Muscle layer of duodenum (tissue), 2 donors: ENCODE results near the gene RAD1.

ENCODE experiments used
- H3K27ac ChIP-seq: one replicate; pipeline ENCODE4 v1.7.0; 2013; ENCODE audit warnings: mild to moderate bottlenecking, low read length
- H3K27me3 ChIP-seq: one replicate; pipeline ENCODE4 v1.7.0; 2013; ENCODE audit warnings: low read depth, mild to moderate bottlenecking, control low read depth, low read length
- H3K36me3 ChIP-seq, 2 donors: one replicate each; pipeline ENCODE4 v1.7.0; 2013; ENCODE audit warnings: low read length in 2 of 2, control low read depth in 1 of 2, mild to moderate bottlenecking in 1 of 2; ENCODE audit not compliant: insufficient read depth in 2 of 2, control insufficient read depth in 1 of 2
- H3K4me1 ChIP-seq, 2 donors: one replicate each; pipeline ENCODE4 v1.7.0; 2013; ENCODE audit warnings: low read length in 2 of 2, mild to moderate bottlenecking in 2 of 2, control low read depth in 1 of 2, moderate library complexity in 1 of 2; ENCODE audit not compliant: insufficient read depth in 2 of 2, control insufficient read depth in 1 of 2
- H3K4me3 ChIP-seq, 2 donors: one replicate each; pipeline ENCODE4 v1.7.0; 2013; ENCODE audit warnings: low read length in 2 of 2, low read depth in 1 of 2, mild to moderate bottlenecking in 1 of 2
- H3K9me3 ChIP-seq, 2 donors: one replicate each; pipeline ENCODE4 v1.7.0; 2013; ENCODE audit warnings: low read length in 2 of 2, control low read depth in 1 of 2, mild to moderate bottlenecking in 1 of 2; ENCODE audit not compliant: control insufficient read depth in 1 of 2
- donor health status: healthy.

RAD1 gene

GRCh38 chr5:34892414-34892813 lies 22.9 kb downstream of the RAD1 start:
- Histone ChIP-seq H3K27ac (no peak overlapping the region), H3K9me3 (no peaks in the 10 kb centered on the region), H3K4me3 (no peak overlapping the region), H3K36me3 (no peaks in the 10 kb centered on the region), H3K27me3 (no peaks in the 10 kb centered on the region), H3K4me1 (no peaks in the 10 kb centered on the region)

- H3K9me3 ChIP-seq = no peaks in the 10 kb centered on the region
- no peaks in the 10 kb centered on the region for H3K27me3 ChIP-seq
- H3K36me3 ChIP-seq = no peaks in the 10 kb centered on the region
- H3K4me3 ChIP-seq = no peak overlapping the region
- no peak overlapping the region for H3K27ac ChIP-seq
- H3K4me1 ChIP-seq = no peaks in the 10 kb centered on the region
These were observed 23.3 kb downstream of the RAD1 start for GRCh38 chr5:34891981-34892380.

GRCh38 chr5:34889394-34889793 lies 25.9 kb downstream of the RAD1 start:
- Histone ChIP-seq H3K4me1 (no peaks in the 10 kb centered on the region), H3K36me3 (no peaks in the 10 kb centered on the region), H3K9me3 (no peaks in the 10 kb centered on the region), H3K27ac (no peak overlapping the region), H3K27me3 (no peaks in the 10 kb centered on the region), H3K4me3 (no peak overlapping the region)

- no peak overlapping the region for H3K4me3 ChIP-seq
- H3K9me3 ChIP-seq = no peaks in the 10 kb centered on the region
- H3K4me1 ChIP-seq = no peaks in the 10 kb centered on the region
- no peak overlapping the region for H3K27ac ChIP-seq
- no peaks in the 10 kb centered on the region for H3K36me3 ChIP-seq
- H3K27me3 ChIP-seq = no peaks in the 10 kb centered on the region
These were observed 28.7 kb downstream of the RAD1 start for GRCh38 chr5:34886392-34887119.

- H3K36me3 ChIP-seq = no peaks in the 10 kb centered on the region
- H3K27me3 ChIP-seq = no peaks in the 10 kb centered on the region
- no peaks in the 10 kb centered on the region for H3K4me1 ChIP-seq
- H3K4me3 ChIP-seq = no peak overlapping the region
- no peaks in the 10 kb centered on the region for H3K9me3 ChIP-seq
- H3K27ac ChIP-seq = no peak overlapping the region
These were observed 34.1 kb downstream of the RAD1 start for GRCh38 chr5:34881246-34881645.

- Histone ChIP-seq H3K4me1 (no peaks in the 10 kb centered on the region), H3K4me3 (no peak overlapping the region), H3K27me3 (no peaks in the 10 kb centered on the region), H3K36me3 (no peaks in the 10 kb centered on the region), H3K27ac (no peak overlapping the region), H3K9me3 (no peaks in the 10 kb centered on the region)
These were observed 39.0 kb downstream of the RAD1 start for GRCh38 chr5:34876275-34876674.

- Histone ChIP-seq H3K27ac (no peak overlapping the region), H3K36me3 (no peaks in the 10 kb centered on the region), H3K4me3 (no peak overlapping the region), H3K27me3 (no peaks in the 10 kb centered on the region), H3K9me3 (no peaks in the 10 kb centered on the region), H3K4me1 (no peaks in the 10 kb centered on the region)
These were observed 44.9 kb downstream of the RAD1 start for GRCh38 chr5:34870382-34870781.

GRCh38 chr5:34869256-34869655 lies 46.0 kb downstream of the RAD1 start:
- Histone ChIP-seq H3K4me1 (no peaks in the 10 kb centered on the region), H3K27me3 (no peaks in the 10 kb centered on the region), H3K9me3 (no peaks in the 10 kb centered on the region), H3K36me3 (no peaks in the 10 kb centered on the region), H3K27ac (no peak overlapping the region), H3K4me3 (no peak overlapping the region)

- H3K36me3 ChIP-seq = no peaks in the 10 kb centered on the region
- H3K4me3 ChIP-seq = no peak overlapping the region
- H3K9me3 ChIP-seq = no peaks in the 10 kb centered on the region
- no peaks in the 10 kb centered on the region for H3K4me1 ChIP-seq
- H3K27me3 ChIP-seq = no peaks in the 10 kb centered on the region
- no peak overlapping the region for H3K27ac ChIP-seq
These were observed 46.5 kb downstream of the RAD1 start for GRCh38 chr5:34868791-34869190.

- Histone ChIP-seq H3K27ac (no peak overlapping the region), H3K27me3 (no peaks in the 10 kb centered on the region), H3K9me3 (no peaks in the 10 kb centered on the region), H3K4me3 (no peak overlapping the region), H3K36me3 (no peaks in the 10 kb centered on the region), H3K4me1 (no peaks in the 10 kb centered on the region)
These were observed 47.6 kb downstream of the RAD1 start for GRCh38 chr5:34867660-34868059.

- no peaks in the 10 kb centered on the region for H3K27me3 ChIP-seq
- no peak overlapping the region for H3K4me3 ChIP-seq
- no peaks in the 10 kb centered on the region for H3K36me3 ChIP-seq
- H3K27ac ChIP-seq = no peak overlapping the region
- no peaks in the 10 kb centered on the region for H3K4me1 ChIP-seq
- H3K9me3 ChIP-seq = no peaks in the 10 kb centered on the region
These were observed 48.3 kb downstream of the RAD1 start for GRCh38 chr5:34866989-34867471.

- no peak overlapping the region for H3K27ac ChIP-seq
These were observed 50.2 kb downstream of the RAD1 start for GRCh38 chr5:34865091-34865490.

More at GRCh38 chr5:34865091-34865490, 50.2 kb downstream of the RAD1 start:
- Histone ChIP-seq H3K27me3 (no peaks in the 10 kb centered on the region), H3K4me1 (no peaks in the 10 kb centered on the region), H3K9me3 (no peaks in the 10 kb centered on the region), H3K36me3 (no peaks in the 10 kb centered on the region), H3K4me3 (no peak overlapping the region)
